ENCODE data around the gene SGCE.
"Not testable (repeated sequence)": the region's sequence is repeated elsewhere in the genome, so short reads cannot be mapped to it uniquely, and the experiment has no call there.

SGCE gene, protein sequence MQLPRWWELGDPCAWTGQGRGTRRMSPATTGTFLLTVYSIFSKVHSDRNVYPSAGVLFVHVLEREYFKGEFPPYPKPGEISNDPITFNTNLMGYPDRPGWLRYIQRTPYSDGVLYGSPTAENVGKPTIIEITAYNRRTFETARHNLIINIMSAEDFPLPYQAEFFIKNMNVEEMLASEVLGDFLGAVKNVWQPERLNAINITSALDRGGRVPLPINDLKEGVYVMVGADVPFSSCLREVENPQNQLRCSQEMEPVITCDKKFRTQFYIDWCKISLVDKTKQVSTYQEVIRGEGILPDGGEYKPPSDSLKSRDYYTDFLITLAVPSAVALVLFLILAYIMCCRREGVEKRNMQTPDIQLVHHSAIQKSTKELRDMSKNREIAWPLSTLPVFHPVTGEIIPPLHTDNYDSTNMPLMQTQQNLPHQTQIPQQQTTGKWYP

GRCh38 chr7:94655848-94656657, at the start of gene SGCE:
TSS of gene SGCE (minus strand) at chr7:94656133. CDS start at chr7:94656098, 35 bp downstream.
- peak; percentile 13 for DNase-seq (ENCODE audit: low read depth)

GRCh38 chr7:94705155-94706021, 49.5 kb upstream of the SGCE start:
- not testable (repeated sequence) for DNase-seq (ENCODE audit: low read depth)

- DNase-seq (ENCODE audit: low read depth), result no peak
These were observed 45.6 kb upstream of the SGCE start for GRCh38 chr7:94701555-94701973.

GRCh38 chr7:94700926-94701554, 45.1 kb upstream of the SGCE start:
- no peak for DNase-seq (ENCODE audit: low read depth)

GRCh38 chr7:94698275-94698674, 42.3 kb upstream of the SGCE start:
- no peak for DNase-seq (ENCODE audit: low read depth)

- DNase-seq (ENCODE audit: low read depth), result no peak
These were observed 41.4 kb upstream of the SGCE start for GRCh38 chr7:94697035-94697974.

DNA sequence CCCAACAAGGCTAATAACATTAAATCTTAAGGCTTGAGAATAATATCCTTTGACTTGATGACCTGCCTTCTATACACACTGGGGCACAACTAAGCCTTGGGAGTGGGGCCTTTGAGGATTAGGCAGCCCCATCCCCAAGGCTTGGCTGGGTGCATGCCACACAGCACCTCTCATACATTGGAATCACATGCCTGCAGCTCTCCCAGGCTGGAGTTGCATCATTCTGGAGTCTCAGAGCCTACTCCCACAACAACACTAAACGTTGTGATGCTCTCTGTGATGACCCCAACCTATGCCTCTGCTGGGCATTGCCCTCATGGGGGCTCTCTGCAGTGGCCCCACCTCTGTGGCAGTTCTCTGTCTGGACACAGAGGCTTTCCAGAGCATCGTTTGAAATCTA, 31.9 kb upstream of the SGCE start:
- no peak for DNase-seq (ENCODE audit: low read depth)

DNA sequence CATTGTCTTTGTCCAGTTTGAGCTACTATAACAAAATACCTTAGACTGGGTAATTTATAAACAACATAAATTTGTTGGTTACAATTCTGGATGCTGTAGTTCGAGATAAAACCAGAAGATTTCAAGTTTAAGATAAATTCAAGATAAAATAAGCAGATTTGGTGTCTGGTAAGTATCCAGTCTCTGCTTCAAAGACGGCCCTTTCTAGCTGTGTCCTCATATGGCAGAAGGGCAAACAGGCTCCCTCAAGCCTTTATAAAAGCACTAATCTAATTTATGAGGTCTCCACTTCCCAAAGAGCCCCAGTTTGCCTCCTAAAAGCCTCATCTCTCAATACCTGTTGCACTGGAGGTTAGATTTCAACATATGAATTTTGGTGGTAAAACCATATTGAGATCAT, 31.1 kb upstream of the SGCE start:
- DNase-seq (ENCODE audit: low read depth), result no peak

- DNase-seq (ENCODE audit: low read depth), result no peak
These were observed 27.1 kb upstream of the SGCE start for GRCh38 chr7:94683066-94683465.

GRCh38 chr7:94679358-94679757, 23.4 kb upstream of the SGCE start:
- no peak for DNase-seq (ENCODE audit: low read depth)

- DNase-seq (ENCODE audit: low read depth), result no peak
These were observed 20.5 kb upstream of the SGCE start for GRCh38 chr7:94676431-94676830.

DNA sequence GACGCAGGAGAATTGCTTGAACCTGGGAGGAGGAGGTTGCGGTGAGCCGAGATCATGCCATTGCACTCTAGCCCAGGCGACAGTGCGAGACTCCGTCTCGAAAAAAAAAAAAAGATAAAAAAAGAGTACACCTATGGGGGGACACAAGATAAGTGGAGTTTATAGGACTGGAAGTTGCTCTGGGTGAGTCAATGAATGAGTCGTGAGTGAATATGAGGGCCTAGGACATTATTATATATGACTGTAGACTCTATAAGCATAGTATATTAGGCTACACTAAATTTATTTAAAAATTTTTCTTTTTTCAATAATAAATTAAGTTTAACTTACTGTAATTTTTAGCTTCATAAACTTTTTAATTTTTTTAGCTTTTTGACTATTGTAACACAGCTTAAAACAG, 19.4 kb upstream of the SGCE start:
- no peak for DNase-seq (ENCODE audit: low read depth)

GRCh38 chr7:94671444-94672235, 15.7 kb upstream of the SGCE start:
- DNase-seq (ENCODE audit: low read depth), result no peak

- no peak for DNase-seq (ENCODE audit: low read depth)
These were observed 14.0 kb upstream of the SGCE start for GRCh38 chr7:94669773-94670495.

DNA sequence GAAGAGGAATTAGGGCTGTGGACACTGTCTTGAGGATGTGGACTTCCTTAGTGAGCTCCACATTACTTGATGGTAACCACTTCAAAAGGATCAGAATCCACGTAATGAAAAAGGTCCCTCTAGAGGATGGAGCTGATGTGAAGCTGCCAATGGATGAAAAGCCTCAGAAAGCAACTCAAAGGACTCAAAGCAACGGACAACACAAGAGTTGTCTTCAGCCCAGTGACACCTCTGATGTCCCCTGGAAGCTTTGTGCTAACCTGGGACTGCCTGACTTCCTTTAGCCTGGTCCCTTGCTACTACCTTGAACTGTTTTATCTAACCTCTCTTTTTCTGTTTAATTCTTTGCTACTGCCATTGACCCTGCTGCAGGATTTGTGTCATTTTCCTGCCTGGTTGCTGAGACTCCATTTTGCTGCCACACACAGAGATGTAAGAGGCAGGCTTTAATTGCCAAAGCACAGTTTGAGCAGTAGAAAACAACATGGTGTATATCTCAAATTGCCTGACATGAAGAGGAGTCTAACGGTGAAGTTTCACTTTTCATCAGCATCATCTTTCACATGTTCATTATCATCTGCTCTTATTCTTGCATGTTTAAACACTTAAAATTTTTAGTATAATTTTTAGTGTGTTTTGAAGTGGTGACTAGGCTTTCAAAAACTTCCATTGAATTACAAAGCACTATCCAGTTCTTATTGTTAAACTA, 11.1 kb upstream of the SGCE start:
- no peak for DNase-seq (ENCODE audit: low read depth)

- no peak for DNase-seq (ENCODE audit: low read depth)
These were observed 9.5 kb upstream of the SGCE start for GRCh38 chr7:94665426-94665825.

DNA sequence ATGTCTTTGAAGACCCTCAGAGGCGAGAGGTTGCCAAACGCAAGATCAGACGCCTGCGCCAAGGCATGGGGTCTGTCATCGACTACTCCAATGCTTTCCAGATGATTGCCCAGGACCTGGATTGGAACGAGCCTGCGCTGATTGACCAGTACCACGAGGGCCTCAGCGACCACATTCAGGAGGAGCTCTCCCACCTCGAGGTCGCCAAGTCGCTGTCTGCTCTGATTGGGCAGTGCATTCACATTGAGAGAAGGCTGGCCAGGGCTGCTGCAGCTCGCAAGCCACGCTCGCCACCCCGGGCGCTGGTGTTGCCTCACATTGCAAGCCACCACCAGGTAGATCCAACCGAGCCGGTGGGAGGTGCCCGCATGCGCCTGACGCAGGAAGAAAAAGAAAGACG, 8.1 kb upstream of the SGCE start:
- no peak for DNase-seq (ENCODE audit: low read depth)

DNA sequence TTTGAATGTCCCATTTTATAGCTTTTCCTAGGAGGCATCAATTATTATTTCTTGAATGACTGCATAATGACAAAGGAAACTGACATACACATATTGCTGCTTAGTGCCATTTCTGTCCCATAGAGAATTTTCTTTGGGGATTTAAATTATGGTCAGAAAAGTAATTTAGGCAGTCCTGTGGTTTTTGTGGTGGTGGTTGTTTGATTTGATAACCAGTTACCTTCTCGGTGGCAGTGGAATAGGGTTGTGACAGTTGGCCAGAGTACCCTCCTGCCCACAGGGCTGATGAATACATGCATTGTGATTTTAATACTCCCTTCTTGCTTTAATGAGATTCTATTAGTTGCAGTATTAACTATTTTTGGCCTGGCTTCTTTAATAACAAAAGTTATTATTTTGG, 6.6 kb upstream of the SGCE start:
- no peak for DNase-seq (ENCODE audit: low read depth)

Data from T-helper 22 cell (primary cell).